Measurements from ENCODE around the gene COL9A3. TPM values are rescaled to one million over a fixed set of nuclear protein-coding genes. Genes with fewer than 3 reads are reported as not detected.

The COL9A3 gene
- polyA plus RNA-seq, 1 donor from 2014 or later = 3.1 TPM

- H3F3A ChIP-seq (ENCODE audit: insufficient read depth, low read length, poor library complexity, severe bottlenecking) = no peaks in the 10 kb centered on the region
- H3K27me3 ChIP-seq (ENCODE audit: insufficient read depth, low read depth, low read length) = peaks cover 25% of the 10 kb centered on the region
- H3K9ac ChIP-seq (ENCODE audit: low read length) = no peak overlapping the region
- no peaks in the 10 kb centered on the region for H3K9me3 ChIP-seq (ENCODE audit: low read length)
- H3K4me2 ChIP-seq (ENCODE audit: low read length) = no peak overlapping the region
- H2AFZ ChIP-seq (ENCODE audit: low read depth, low read length) = no peak overlapping the region
- no peaks in the 10 kb centered on the region for H3K36me3 ChIP-seq (ENCODE audit: insufficient read depth, low read length)
- TF ChIP-seq EZH2 (IDR thresholded peaks at IDR 0.05; ENCODE audit: borderline replicate concordance, insufficient read depth, low read length, poor library complexity, severe bottlenecking) = no peak
- TF ChIP-seq POLR2AphosphoS5 (IDR thresholded peaks at IDR 0.05) = no peak
- TF ChIP-seq MXI1 (conservative IDR thresholded peaks at IDR 0.05; ENCODE audit: poor library complexity, severe bottlenecking) = no peak
- TF ChIP-seq EP300 (conservative IDR thresholded peaks at IDR 0.05; ENCODE audit: poor library complexity, severe bottlenecking) = no peak
- H4K20me1 ChIP-seq (ENCODE audit: insufficient read depth) = no peaks in the 10 kb centered on the region
- H3K9me2 ChIP-seq (ENCODE audit: insufficient read depth, low read length) = no peaks in the 10 kb centered on the region
- H3K79me2 ChIP-seq (replicated peaks; ENCODE audit: insufficient read depth, low read length) = no peaks in the 10 kb centered on the region
- H3K4me3 ChIP-seq (ENCODE audit: low read length) = no peak overlapping the region
- no peak overlapping the region for H3K27ac ChIP-seq (ENCODE audit: low read length)
Measured at GRCh38 chr20:62817975-62818591, 1.2 kb downstream of the COL9A3 start.

GRCh38 chr20:62818592-62819493 is 2.0 kb downstream of the COL9A3 start:
- Histone ChIP-seq H3K79me2 (replicated peaks; ENCODE audit: insufficient read depth, low read length) (no peaks in the 10 kb centered on the region), H3K9me3 (ENCODE audit: low read length) (no peaks in the 10 kb centered on the region), H3K27me3 (ENCODE audit: insufficient read depth, low read depth, low read length) (peaks cover 25% of the 10 kb centered on the region), H3F3A (ENCODE audit: insufficient read depth, low read length, poor library complexity, severe bottlenecking) (no peaks in the 10 kb centered on the region), H3K9me2 (ENCODE audit: insufficient read depth, low read length) (no peaks in the 10 kb centered on the region), H3K27ac (ENCODE audit: low read length) (no peak overlapping the region), H3K36me3 (ENCODE audit: insufficient read depth, low read length) (no peaks in the 10 kb centered on the region), H4K20me1 (ENCODE audit: insufficient read depth) (no peaks in the 10 kb centered on the region), H2AFZ (ENCODE audit: low read depth, low read length) (no peak overlapping the region), H3K4me2 (ENCODE audit: low read length) (no peak overlapping the region), H3K9ac (ENCODE audit: low read length) (no peak overlapping the region), H3K4me3 (ENCODE audit: low read length) (no peak overlapping the region)
- TF ChIP-seq SMC3 (conservative IDR thresholded peaks at IDR 0.05; ENCODE audit: poor library complexity) = no peak
- no peak for TF ChIP-seq MXI1 (conservative IDR thresholded peaks at IDR 0.05; ENCODE audit: poor library complexity, severe bottlenecking)

- Histone ChIP-seq H3K4me3 (ENCODE audit: low read length) (no peak overlapping the region), H4K20me1 (ENCODE audit: insufficient read depth) (no peaks in the 10 kb centered on the region), H3K9ac (ENCODE audit: low read length) (no peak overlapping the region), H2AFZ (ENCODE audit: low read depth, low read length) (no peak overlapping the region), H3K9me2 (ENCODE audit: insufficient read depth, low read length) (no peaks in the 10 kb centered on the region), H3K79me2 (replicated peaks; ENCODE audit: insufficient read depth, low read length) (no peaks in the 10 kb centered on the region), H3K4me2 (ENCODE audit: low read length) (no peak overlapping the region), H3K27me3 (ENCODE audit: insufficient read depth, low read depth, low read length) (peaks cover 25% of the 10 kb centered on the region), H3K27ac (ENCODE audit: low read length) (no peak overlapping the region), H3F3A (ENCODE audit: insufficient read depth, low read length, poor library complexity, severe bottlenecking) (no peaks in the 10 kb centered on the region), H3K36me3 (ENCODE audit: insufficient read depth, low read length) (no peaks in the 10 kb centered on the region), H3K9me3 (ENCODE audit: low read length) (no peaks in the 10 kb centered on the region)
- no peak for TF ChIP-seq MXI1 (conservative IDR thresholded peaks at IDR 0.05; ENCODE audit: poor library complexity, severe bottlenecking)
- no peak for TF ChIP-seq SMC3 (conservative IDR thresholded peaks at IDR 0.05; ENCODE audit: poor library complexity)
- TF ChIP-seq RAD21 (conservative IDR thresholded peaks at IDR 0.05) = no peak
- TF ChIP-seq POLR2AphosphoS5 (IDR thresholded peaks at IDR 0.05) = no peak
- no peak for TF ChIP-seq CTCF (IDR thresholded peaks at IDR 0.05; ENCODE audit: poor library complexity, severe bottlenecking)
- no peak for TF ChIP-seq EZH2 (IDR thresholded peaks at IDR 0.05; ENCODE audit: borderline replicate concordance, insufficient read depth, low read length, poor library complexity, severe bottlenecking)
- no peak for TF ChIP-seq REST (IDR thresholded peaks at IDR 0.05; ENCODE audit: borderline replicate concordance)
- TF ChIP-seq TAF1 (IDR thresholded peaks at IDR 0.05; ENCODE audit: low read depth) = no peak
- no peak for TF ChIP-seq EP300 (conservative IDR thresholded peaks at IDR 0.05; ENCODE audit: poor library complexity, severe bottlenecking)
Measured at GRCh38 chr20:62819494-62820174, 2.8 kb downstream of the COL9A3 start.

Data from neural cell (in vitro differentiated cells).